SK-N-DZ (cell line): Measurements from ENCODE around the gene MGRN1.
A peak's percentile ranks its signal among the peaks of the same experiment; 100 is the strongest.

Experiments
- DNase-seq: peaks from one replicate; pipeline ENCODE4 v3.0.0-alpha.2; 2015; ENCODE audit warnings: low spot score

The MGRN1 gene

GRCh38 chr16:4623593-4623992 lies 1.0 kb upstream of the MGRN1 start:
- no peak for DNase-seq

- DNase-seq: no peak
These were observed 367 bp downstream of the MGRN1 start for GRCh38 chr16:4624827-4625559.

GRCh38 chr16:4625560-4626159 lies 1.0 kb downstream of the MGRN1 start:
- DNase-seq: no peak

- no peak for DNase-seq
These were observed 1.8 kb downstream of the MGRN1 start for GRCh38 chr16:4626396-4626795.

GRCh38 chr16:4628283-4628682 lies 3.7 kb downstream of the MGRN1 start:
- no peak for DNase-seq

GRCh38 chr16:4631444-4631843 lies 6.8 kb downstream of the MGRN1 start:
- DNase-seq: no peak

GRCh38 chr16:4633910-4634635 lies 9.4 kb downstream of the MGRN1 start:
- DNase-seq: no peak

- no peak for DNase-seq
These were observed 10.1 kb downstream of the MGRN1 start for GRCh38 chr16:4634768-4635167.

GRCh38 chr16:4636196-4636595 lies 11.6 kb downstream of the MGRN1 start:
- no peak for DNase-seq

- no peak for DNase-seq
These were observed 13.0 kb downstream of the MGRN1 start for GRCh38 chr16:4637501-4638166.

- DNase-seq: no peak
These were observed 15.4 kb downstream of the MGRN1 start for GRCh38 chr16:4639899-4640509.

- no peak for DNase-seq
These were observed 16.1 kb downstream of the MGRN1 start for GRCh38 chr16:4640572-4641305.

- DNase-seq: no peak
These were observed 16.7 kb downstream of the MGRN1 start for GRCh38 chr16:4641306-4641687.

GRCh38 chr16:4641895-4642294 lies 17.3 kb downstream of the MGRN1 start:
- no peak for DNase-seq

- no peak for DNase-seq
These were observed 22.4 kb downstream of the MGRN1 start for GRCh38 chr16:4646773-4647643.

GRCh38 chr16:4647644-4647980 lies 23.0 kb downstream of the MGRN1 start:
- DNase-seq: no peak

- DNase-seq: no peak
These were observed 24.3 kb downstream of the MGRN1 start for GRCh38 chr16:4648917-4649316.

- no peak for DNase-seq
These were observed 25.3 kb downstream of the MGRN1 start for GRCh38 chr16:4649744-4650442.

- DNase-seq: peak; percentile 68
These were observed 25.9 kb downstream of the MGRN1 start for GRCh38 chr16:4650443-4651074.
